Measurements from ENCODE around the gene GPR4. TPM values are rescaled to one million over a fixed set of nuclear protein-coding genes. Genes with fewer than 3 reads are reported as not detected.

Gene GPR4
- total RNA-seq, 1 experiment from 2014 or later = 0.07 TPM

DNA sequence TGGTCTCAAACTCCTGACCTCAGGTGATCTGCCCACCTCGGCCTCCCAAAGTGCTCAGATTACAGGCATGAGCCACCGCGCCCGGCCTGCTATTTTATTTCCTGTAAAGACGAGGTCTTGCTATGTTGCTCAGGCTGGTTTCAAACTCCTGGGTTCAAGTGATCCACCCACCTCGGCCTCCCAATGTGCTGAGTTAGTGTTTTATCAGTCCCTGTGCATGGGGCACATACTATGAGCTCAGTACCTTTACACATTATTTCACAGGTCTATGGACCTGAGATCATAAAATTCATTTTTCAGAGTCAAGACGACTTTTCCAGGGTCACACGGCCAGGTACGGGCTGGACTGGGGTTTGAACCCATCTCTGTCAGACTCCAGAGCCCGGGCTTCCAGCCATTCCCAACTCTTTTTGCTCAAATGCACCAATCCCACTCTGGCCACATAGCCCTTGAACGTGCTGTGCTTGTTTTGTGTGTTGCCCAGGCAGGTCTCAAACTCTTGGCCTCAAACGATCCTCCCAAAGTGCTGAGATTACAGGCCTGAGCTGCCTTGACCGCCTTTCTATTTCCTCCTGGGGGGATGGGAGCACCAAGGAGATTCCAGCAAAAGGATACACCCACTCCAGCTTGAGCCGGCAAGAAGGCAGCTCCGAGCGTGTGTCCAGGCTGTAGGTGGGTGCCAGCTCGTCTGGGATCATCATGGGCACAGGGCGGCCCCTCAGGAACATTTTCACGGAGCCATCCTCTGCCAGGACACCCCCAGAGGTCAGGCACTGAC lies 36.1 kb upstream of the GPR4 start:
- Histone ChIP-seq H3K4me1 (ENCODE audit: insufficient read depth, low read length) (no peaks in the 10 kb centered on the region; the same call in 1 of the 2 replicates), H3K14ac (ENCODE audit: insufficient read depth, low read length) (no peak overlapping the region), H4K91ac (ENCODE audit: insufficient read length, low read depth, low read length) (no peak overlapping the region), H4K20me1 (ENCODE audit: control insufficient read depth, insufficient read depth, insufficient read length) (no peaks in the 10 kb centered on the region), H2AK5ac (ENCODE audit: insufficient read length, low read length) (no peak overlapping the region), H2AFZ (ENCODE audit: low read length) (no peak overlapping the region), H3K79me1 (ENCODE audit: insufficient read depth, low read depth, low read length, poor library complexity, severe bottlenecking) (no peaks in the 10 kb centered on the region), H2BK120ac (ENCODE audit: low read depth, low read length, poor library complexity, severe bottlenecking) (no peak overlapping the region), H4K8ac (replicated peaks; ENCODE audit: insufficient read length, low read depth, low read length) (no peak overlapping the region), H3T11ph (ENCODE audit: low read length) (no peak overlapping the region), H3K4me2 (ENCODE audit: insufficient read depth, insufficient read length, low read length) (peak overlapping the region; percentile 55), H3K23ac (ENCODE audit: insufficient read length, low read depth, low read length) (no peak overlapping the region), H3K4ac (ENCODE audit: low read depth, low read length) (no peak overlapping the region), H3K9ac (ENCODE audit: extremely low read depth, insufficient read length, low read length) (no peak overlapping the region), H3K9me3 (ENCODE audit: control insufficient read depth, low read depth, low read length) (no peaks in the 10 kb centered on the region), H2BK12ac (ENCODE audit: insufficient read length, low read depth, low read length) (no peak overlapping the region), H2BK5ac (ENCODE audit: insufficient read length, low read length) (no peak overlapping the region), H3K79me2 (ENCODE audit: insufficient read depth, low read length) (no peaks in the 10 kb centered on the region), H3K23me2 (ENCODE audit: insufficient read length, low read depth, low read length, poor library complexity, severe bottlenecking) (peaks cover 14% of the 10 kb centered on the region), H3K27ac (ENCODE audit: insufficient read length, low read depth, low read length) (no peak overlapping the region), H3K18ac (ENCODE audit: insufficient read length, low read depth, low read length) (no peak overlapping the region), H2BK20ac (ENCODE audit: low read depth, low read length, poor library complexity, severe bottlenecking) (no peak overlapping the region), H3K56ac (ENCODE audit: insufficient read length, low read depth, low read length) (no peak overlapping the region), H3K27me3 (ENCODE audit: insufficient read depth, low read length) (no peaks in the 10 kb centered on the region), H2BK15ac (ENCODE audit: low read depth, low read length) (no peak overlapping the region), H4K5ac (ENCODE audit: insufficient read length, low read depth, low read length) (no peak overlapping the region)
- Mint-ChIP-seq H3K4me3 (peak overlapping the region; percentile 75 to 87), H3K9me3 (no peaks in the 10 kb centered on the region), H3K27ac (peak overlapping the region; percentile 23 to 68 (median 48); a peak in 2 of 7 replicates), H3K36me3 (ENCODE audit: insufficient read depth in 1 of 3, low read depth in 3 of 3) (no peaks in the 10 kb centered on the region; a peak in 1 of 7 replicates), H3K4me1 (peaks cover 22 to 30% of the 10 kb centered on the region in 2 experiments), H3K27me3 (ENCODE audit: low read depth) (no peaks in the 10 kb centered on the region)
- WGBS (ENCODE audit: extremely low coverage, insufficient read length, low lambda C conversion rate) = no CpG with 5 or more reads among the region's 19 CpGs
- peak; percentile 50 for DNase-seq
- TF ChIP-seq, protein P1, sequence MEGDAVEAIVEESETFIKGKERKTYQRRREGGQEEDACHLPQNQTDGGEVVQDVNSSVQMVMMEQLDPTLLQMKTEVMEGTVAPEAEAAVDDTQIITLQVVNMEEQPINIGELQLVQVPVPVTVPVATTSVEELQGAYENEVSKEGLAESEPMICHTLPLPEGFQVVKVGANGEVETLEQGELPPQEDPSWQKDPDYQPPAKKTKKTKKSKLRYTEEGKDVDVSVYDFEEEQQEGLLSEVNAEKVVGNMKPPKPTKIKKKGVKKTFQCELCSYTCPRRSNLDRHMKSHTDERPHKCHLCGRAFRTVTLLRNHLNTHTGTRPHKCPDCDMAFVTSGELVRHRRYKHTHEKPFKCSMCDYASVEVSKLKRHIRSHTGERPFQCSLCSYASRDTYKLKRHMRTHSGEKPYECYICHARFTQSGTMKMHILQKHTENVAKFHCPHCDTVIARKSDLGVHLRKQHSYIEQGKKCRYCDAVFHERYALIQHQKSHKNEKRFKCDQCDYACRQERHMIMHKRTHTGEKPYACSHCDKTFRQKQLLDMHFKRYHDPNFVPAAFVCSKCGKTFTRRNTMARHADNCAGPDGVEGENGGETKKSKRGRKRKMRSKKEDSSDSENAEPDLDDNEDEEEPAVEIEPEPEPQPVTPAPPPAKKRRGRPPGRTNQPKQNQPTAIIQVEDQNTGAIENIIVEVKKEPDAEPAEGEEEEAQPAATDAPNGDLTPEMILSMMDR (conservative IDR thresholded peaks at IDR 0.05) = no peak
